CD4-positive, alpha-beta T cell treated with Interleukin-17A for 4 hours (primary cell): ENCODE data around the gene LSM3.

ENCODE experiments used
- DNase-seq: peaks from one replicate; pipeline ENCODE4 v3.0.0-alpha.2; 2020; ENCODE audit warnings: mixed read lengths

Gene LSM3

DNA sequence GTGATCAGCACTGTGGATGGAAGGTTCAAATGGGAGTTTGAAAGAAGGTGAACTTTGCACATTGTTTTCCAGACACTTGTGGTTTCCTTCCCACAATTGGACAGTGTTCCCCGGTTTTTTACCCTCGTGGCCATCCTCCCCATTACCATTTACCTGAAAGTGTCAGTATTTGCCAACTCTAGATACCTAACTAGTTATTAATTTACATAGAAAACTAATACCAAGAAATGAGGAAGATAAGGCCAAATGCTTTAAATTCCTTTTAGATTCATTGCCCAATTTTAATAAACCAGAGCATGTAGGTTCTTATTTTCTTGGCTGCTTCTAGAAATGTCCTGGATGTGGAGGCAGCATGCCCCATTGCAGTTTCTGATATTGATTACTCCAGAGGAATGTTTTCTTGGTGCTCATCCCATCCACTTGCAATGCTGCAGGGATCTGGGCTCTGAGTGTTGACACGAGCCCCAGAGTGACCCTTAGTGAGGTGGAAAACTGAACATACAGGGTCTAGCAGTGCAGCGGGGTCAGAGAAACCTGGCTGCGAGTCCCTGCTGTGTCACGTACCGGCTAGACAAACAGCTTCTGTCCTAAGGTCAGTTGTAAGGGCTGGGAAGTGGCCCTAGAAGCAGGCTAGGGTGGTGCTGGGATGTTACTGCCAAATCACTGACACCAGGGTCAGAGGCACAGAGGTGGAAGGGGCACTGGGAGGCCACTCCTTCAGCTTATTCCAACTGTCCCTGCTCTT is 23.5 kb downstream of the LSM3 start:
- no peak for DNase-seq

DNA sequence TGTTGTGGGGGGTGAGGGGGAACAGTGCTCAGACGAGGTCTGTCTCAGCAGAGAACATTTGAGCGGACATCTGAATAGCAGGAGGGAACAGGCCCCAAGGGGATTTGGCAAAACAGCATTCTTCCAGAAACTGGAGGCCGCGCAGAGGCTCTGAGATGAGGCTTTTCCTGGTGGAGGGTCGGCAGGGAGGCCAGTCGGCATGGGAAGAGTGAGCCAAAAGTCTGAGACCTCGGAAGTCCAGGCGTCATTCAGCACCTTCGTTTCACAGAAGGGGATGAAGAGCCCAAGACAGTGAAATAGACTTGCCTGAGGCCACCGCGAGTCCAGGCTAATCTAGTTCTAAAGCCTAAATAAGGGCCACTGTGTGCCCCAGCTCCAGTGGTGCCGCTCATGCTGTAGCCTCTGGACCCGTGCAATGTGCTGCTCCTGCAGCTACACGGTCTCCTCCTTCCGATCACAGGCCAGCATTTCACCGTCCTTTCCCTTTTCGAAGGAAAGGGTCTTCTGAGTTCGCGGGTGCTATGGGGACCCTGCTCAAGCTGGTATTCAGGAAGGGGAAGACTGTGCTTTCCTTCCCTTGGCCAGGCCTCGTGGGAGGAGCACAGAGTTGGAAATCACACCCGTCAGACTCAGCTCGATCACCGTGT is 24.4 kb downstream of the LSM3 start:
- DNase-seq: no peak

DNA sequence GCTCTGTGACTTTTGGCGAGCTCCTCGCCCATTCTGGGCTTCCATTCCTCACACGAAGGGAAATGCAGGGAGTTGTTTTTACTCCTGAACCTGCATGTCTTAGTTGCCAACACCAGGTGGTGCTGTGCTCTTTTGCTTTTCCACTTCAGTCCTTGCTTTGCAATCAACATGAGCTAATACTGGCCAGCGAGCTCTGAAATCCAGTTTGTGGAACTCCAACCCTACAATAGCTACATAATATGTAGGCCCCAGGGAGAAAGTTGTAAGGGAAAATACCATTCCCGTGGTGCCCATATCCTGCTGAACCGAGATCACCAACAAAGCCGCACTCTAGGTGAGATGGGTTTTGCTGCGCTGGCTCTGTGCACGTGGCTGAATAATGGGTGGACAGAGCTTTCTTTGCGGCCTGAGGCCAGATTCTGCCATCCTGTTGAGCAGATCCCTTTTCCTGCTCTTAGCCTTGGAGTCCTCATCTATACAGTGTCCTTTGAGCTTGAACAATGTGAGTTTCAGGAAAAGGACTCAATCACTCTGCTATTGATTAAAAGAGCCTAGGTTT is 25.0 kb downstream of the LSM3 start:
- DNase-seq: peak; percentile 55

DNA sequence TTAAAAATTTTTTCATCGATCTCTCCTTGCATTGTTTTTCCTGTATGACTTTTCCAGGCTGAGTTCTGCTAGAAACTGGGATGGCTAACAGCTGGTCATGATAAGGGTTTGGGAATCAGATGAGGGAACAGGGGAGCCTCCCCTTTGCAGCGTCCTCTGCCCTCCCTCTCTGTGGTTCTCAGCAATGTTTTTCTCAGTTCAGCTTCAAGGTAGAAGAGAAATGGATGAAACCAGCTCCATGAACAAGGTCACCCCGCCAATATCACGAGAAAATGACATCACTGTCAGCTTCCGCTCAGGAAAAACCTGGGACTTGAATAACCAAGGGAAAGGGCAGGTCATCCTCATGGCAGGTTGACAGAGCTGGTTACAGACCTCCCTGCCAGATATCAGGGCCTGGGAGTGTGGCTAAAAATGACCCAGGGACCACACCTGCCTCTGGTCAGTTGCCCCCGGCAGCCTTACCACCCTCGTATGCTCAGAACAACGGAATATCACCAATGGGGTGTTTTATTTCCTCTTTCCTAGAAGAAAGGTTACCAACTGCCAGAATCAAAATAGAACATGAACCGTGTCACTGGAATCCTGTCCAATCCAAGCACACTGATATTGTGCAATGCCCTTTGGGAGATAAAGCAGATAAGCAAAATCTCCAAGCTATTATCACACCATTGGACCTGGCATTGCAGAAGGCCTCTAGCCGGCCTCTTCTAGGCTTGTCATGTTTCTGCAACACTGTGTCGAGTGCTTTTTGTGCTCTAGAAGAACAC is 26.1 kb downstream of the LSM3 start:
- DNase-seq: no peak

DNA sequence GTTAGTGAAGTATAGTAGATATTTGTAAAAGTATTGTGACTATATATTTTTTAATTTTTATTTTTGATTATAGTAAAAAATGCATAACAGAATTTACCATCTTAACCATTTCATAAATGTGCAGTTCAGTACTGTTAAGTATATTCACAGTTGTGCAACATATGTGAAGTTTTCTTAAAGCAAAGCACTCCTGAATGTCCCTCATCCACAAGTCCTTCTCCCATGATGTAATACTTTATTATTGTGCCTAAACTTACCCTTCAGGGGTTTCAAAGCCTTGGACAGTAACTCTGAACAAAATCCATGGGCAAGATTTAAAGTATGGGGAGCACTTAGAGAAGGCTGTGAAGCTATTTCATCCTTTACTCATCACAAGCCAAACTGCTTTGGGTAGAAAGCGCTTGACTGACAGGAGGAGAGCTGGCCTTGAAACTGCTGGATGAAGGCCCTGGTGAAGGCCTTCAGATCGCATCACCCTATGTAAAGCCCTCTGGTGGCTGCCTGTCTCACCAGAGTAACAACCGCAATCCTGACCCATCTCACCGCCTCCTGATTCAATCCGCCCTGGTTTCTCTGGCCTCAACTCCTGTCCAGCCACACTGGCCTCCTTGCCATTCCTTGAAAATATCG is 28.0 kb downstream of the LSM3 start:
- no peak for DNase-seq

DNA sequence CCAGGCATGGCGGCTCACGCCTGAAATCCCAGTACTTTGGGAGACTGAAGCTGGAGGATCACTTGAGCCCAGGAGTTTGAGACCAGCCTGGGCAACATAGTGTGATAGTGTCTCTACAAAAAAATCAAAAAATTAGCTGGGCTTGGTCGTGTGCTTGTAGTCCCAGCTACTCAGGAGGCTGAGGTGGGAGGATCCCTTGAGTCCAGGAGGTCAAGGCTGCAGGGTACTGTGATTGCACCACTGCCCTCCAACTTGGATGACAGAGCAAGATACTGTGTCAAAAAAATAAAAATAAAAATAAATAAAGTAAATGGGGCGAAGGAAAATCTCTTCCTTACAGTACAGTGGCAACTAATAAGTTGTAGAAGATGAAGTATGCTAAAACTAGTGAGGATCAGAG is 29.6 kb downstream of the LSM3 start:
- DNase-seq: no peak

DNA sequence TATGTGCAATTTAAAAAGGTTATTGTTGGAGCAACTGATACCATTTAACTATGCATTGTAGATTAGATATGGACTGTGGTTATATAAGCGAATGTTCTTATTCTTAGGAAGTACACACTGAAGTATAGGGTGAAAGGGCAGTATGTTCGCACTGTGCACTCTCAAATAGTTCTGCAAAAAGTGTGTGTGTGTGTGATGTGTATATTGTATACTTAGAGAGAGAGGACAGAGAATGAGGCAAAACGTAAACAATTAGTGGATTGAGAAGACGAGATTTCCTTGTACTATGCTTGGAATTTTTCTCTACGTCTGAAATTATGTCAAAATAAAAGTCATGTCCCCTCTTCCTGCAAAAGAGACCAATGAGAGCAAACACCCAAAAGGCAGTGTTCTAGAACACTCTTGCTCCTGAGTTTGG is 30.4 kb downstream of the LSM3 start:
- DNase-seq: no peak

DNA sequence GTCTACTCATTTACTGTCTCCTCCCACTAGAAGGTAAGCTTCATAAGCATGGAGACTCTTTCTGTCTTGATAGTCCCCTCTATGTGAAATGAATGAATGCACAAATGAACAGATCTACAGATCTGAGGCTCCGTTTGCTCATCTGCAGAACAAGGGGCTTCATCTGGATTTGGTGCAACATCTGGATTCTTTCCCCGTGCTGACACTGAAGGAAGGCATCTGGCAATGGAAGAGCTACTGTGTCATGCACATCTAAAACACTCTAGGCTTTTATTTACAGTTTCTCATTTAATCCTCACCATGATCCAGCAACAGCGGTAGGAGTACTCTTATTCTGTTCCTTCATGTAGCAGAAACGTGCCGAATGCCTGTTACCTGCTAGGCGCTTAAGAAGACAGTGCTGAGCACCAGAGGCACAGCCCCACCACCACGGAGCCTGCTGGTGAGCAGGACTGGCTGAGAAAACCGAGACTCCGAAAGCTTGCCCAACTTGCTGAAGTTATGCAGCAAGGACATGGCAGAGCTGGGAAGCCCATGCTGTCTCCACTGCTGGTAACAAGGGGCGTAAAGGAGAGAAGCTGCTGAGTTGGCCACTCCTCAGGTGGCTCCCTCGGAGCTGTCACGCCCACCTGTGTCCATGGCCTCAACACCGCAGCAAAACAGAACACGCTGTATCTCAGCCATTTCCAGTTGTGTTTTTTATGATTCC is 31.1 kb downstream of the LSM3 start:
- no peak for DNase-seq

DNA sequence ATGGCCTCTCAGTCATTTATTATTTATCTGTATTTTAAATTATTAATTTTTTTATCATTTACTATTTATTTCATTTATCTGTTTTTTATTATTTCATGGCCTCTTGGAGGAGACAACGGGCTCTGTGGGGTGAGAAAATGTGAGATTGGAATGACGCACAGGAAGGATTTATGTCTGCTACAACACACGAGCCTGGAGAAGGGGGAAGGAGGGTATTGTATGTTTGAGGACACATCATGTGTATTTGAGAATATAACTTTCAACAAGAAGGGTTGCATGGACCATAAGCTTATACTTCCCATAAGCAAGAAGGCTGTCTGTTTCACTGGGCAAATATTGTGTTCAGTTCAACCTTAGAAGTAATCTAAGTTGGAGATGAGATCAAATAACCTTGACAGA is 31.7 kb downstream of the LSM3 start:
- DNase-seq: no peak

DNA sequence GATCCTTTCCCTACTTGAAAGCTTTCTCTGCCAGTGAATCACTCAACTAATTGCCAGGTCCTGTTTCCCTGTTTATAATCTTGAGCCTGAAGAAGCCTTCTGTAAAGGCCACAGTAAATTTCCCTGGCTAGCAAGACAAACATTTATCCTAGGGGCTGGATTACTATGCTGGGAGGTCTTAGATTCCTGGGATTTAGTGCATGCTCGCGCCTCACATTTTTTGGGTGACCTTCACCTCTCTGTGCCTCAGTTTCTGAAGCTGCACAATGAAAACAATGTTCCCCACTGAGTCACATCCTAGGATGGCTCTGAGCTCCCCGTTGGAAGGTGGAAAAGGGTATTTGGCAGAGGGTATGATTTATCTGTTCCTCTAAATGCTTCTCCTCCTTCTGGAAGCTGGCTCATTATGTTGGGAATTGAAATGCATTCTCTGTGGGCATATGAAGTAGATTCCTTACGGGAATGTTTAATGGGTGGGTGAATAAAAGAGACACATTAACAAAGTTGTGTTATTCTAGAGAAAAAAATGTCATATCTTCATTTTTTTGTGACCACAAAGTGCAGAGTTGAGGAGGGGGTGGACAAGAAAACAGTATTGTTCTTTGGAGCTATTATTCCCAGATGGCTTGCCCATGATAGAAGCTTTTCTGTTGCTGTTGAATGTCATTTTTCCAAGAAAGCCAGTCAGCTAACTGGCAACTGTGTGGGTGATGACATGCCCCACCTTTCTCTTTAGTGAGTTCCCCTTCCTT is 32.4 kb downstream of the LSM3 start:
- DNase-seq: no peak

DNA sequence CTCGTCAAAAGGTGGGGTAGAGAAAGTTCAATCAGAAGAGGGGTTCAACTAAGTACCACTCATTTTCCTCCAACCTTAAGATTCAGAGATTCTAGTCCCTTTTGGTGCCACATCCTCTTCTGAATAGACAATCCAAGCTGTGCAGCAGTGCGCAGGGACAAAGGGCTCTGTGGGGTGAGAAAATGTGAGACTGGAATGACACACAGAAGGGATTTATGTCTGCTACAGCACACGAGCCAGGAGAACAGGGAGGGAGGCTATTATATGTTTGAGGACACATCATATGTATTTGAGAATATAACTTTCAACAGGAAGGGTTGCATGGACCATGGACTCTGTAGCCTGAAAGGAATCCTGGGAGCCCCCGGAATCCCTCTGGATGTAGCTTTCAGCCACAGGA is 33.0 kb downstream of the LSM3 start:
- no peak for DNase-seq

DNA sequence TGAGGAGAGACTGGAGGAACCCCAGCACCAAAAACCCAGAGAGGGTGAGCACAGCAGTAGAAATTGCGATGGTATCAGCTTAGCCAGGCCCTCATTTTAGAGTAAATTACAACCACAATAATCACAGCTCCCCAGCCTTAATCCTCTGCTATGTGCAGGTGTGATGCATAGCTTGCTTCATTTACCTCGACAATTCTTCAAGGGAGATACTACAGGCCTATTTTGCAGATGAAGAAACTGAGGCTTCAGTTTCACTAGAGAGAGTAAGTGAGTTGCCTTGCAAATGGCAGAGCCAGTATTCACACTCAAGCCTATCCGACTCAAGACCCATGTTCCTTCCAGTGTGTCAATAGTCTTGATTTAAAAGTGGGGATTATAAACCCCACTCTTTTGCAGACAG is 33.4 kb downstream of the LSM3 start:
- DNase-seq: no peak

DNA sequence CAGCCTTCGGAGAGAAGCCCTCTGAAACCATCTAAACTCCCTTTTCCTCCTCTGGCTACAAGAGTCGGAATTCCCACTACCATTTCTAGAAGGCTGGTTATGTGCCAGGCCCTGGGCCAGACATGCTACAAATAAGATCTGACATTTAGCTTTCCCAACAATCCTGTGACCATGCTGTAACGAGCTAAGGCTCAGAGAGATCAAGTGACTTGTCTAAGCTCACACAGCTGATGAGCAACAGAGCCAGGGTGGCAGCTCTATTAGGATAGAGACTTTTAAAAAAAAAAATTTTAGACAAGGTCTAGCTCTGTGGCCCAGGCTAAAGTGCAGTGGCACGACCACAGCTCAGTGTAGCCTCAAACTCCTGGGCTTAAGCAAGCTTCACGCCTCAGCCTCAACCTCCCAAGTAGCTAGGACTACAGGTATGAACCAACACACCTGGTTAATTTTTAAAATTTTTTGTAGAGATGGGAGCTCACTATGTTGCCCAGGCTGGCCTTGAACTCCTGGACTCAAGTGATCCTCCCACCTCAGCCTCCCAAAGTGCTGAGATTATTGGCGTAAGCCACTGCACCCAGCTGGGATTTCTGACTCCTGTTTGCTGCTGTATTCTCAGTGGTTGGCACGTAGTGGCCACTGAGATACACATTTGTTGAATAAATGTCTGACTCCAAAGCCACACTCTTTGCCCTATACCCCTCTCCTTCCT is 34.6 kb downstream of the LSM3 start:
- no peak for DNase-seq

DNA sequence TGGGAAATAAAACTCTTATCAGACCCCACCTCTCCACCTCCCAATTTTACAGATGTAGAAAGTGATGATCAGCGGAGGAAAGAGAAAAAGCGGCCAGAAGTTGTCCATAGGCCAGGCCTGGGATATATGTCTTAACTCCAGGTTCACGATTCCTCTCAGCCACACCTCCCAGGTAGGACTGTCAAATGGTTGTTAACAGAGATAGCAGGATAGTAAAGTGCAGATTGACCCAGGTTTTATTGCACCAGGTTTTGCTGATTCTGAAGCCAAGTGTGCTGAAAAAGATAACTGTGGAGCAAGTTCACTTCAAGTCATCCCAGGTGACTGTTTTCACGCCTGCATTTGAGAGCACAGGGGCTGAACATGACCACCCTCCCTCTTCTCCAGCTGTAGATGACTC is 36.1 kb downstream of the LSM3 start:
- no peak for DNase-seq

DNA sequence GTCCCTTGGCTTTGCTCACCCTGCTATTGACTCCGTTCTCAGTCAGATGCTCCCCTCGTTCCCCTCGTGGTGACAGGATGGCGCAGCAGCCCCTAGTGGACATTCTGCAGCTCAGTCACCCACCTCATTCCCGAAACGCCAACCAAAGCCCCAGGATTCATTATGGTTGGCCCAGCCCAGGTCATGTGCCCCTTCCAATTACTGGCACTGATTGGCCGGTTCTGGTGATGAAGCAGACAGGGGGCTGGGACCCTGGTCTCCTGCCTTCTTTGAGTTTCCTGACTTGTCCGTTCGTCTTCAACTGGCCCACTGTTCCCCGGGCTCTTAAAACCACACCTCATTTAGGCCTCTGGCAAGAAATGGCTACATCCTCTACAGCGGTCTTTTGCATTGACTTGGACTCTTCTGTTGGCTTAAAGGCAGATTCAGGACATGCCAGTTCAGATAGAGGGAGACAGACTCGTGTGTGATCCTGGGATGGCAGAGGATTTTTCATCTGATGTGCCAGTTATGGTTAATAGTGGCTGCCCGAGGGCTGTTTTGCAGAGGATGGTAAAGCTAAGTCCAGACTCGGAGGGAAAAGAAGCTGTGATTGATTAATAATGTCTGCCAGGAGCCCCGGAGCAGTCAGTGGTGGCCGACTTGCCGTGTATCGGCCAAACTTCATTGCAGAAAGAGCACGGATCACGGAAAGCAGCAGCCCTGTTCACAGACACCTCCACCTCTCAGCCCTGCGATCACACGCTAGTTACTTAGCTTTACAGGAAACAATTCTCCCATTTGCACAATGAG is 37.8 kb downstream of the LSM3 start:
- peak; percentile 25 for DNase-seq

DNA sequence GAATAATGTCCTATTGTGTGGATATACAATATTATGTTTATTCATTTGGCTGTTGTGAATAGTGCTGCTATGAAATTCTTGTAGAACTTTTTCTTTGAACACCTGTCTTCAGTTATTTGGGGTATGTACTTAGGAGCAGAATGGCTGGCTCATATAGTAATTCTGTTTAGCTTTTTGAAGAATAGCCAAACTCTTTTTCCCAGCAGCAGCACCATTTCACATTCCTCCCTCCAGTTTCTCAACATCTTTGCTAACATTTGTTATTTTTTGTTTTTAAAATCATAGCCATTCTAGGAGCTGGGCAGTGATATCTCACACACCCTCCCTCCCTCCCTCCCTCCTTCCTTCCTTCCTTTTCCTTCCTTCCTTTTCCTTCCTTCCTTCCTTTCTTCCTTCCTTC is 39.7 kb downstream of the LSM3 start:
- DNase-seq: no peak

DNA sequence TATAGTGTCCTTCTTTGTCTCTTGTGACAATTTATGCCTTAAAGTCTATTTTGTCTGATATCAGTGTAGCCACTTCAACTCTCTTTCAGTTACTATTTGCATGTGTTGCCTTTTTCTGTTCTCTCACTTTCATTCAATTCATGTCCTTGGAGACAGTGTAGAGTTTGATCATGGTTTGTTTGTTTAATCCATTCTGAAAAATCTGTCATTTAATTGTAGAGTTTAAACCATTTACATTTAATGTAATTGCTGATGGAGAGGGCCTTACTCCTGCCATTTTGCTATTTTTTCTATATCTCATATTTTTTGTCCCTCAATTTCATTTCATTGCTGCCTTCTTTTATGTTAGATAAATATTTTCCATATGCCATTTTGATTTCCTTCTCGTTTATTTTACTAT is 42.3 kb downstream of the LSM3 start:
- DNase-seq: no peak

DNA sequence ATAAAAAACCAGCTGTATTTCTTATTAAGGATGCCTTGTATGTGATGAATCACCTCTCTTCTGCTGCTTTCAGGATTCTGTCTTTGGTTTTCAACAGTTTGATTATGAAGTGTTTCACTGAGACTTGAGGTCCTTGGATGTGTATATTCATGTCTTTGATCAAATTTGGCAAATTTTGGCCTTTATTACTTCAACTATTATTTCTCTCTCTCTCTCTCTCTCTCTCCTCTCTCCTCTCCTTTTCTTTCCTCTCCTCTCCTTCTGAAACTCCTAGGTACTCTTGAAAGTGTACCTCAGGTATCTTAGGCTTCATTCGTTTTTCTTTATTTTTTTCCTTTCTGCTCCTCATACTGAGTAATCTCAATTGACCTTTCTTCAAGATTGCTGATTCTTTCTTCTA is 43.3 kb downstream of the LSM3 start:
- DNase-seq: no peak

DNA sequence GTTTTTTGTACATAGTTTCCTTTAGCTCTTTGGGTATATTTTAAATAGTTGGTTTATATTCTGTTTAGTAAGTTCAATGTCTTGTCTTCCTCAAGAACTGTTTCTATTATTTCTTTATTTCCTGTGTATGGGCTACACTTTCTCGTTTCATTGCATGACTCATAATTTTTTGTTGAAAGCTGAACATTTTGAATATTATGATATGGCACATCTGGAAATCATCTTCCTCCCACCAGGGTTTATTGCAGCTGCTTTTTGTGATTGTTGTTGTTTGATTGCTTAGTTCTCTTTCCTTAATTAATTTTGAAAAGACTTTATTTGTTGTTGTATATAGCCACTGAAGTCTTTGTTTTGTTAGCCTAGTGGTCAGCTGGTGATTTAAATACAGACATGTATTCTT is 43.8 kb downstream of the LSM3 start:
- DNase-seq: no peak

DNA sequence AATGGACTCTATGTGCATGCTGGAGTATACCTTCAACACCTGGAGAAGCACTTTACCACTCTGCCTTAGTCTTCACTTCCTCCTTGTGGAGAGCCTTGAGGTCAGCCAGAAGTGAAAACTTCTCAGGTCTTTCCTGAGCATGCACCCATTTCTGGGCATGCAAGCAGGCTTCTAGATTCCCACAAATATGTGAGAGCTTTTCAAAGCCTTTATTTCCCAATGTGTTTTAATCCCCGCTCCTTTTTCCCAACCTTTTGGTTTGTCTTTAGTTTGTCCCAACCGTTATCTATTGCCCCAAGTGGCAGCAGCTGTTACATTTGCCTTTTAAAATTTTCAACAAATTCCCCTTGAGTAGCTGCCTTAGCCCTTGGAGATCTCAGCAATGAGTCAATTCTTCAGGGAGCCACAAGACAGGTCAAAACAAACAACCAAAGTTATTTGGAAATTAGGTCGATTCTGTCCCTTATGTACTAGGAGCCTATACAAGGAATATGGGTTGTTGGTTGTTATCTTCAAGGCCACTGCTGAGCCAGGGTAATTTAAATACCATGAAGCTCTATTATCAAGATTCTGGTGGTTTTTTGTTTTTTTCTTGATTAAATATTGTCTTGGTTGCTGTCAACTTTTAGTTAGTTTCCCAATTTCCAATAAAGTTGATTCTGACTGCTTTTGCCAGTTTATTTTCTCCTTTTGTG is 44.4 kb downstream of the LSM3 start:
- DNase-seq: no peak
